WTC11 (cell line): ENCODE measurements around the gene SRGAP1. TPM values are rescaled to one million over a fixed set of nuclear protein-coding genes. Genes with fewer than 3 reads are reported as not detected.

Source experiments
- ATAC-seq: fragments of 200-7000 bp; cut with Tn5 transposase; 2 replicates; pipeline ENCODE4 v1.10.0; 2021; ENCODE audit warnings: mild to moderate bottlenecking, moderate library complexity
- CTCF ChIA-PET: fragments of 300-600 bp; sonication (Branson Sonifier 250); formaldehyde crosslinking; loops from one replicate; lab custom pipeline; 2021; ENCODE audit warnings: antibody characterized with exemption; lab: Charles Lee
- POLR2A ChIA-PET: fragments of 350-600 bp; sonication (Branson Sonifier 250); formaldehyde crosslinking; loops from one replicate; lab custom pipeline; 2021; ENCODE audit warnings: antibody characterized with exemption; lab: Charles Lee
- DNase-seq: peaks from one replicate; pipeline ENCODE4 v3.0.0; 2021; ENCODE audit warnings: low spot score
- H3K27ac Mint-ChIP-seq: 2 replicates; pipeline ENCODE4 v1.8.0; 2021; ENCODE audit warnings: mixed read lengths
- H3K27me3 Mint-ChIP-seq: 2 replicates; pipeline ENCODE4 v1.8.0; 2021; ENCODE audit warnings: low read depth, mild to moderate bottlenecking, moderate library complexity, mixed read lengths
- H3K36me3 Mint-ChIP-seq: 2 replicates; pipeline ENCODE4 v1.8.0; 2021; ENCODE audit warnings: mixed read lengths
- H3K4me1 Mint-ChIP-seq: 2 replicates; pipeline ENCODE4 v1.8.0; 2022; ENCODE audit warnings: mixed read lengths
- H3K4me3 Mint-ChIP-seq: 2 replicates; pipeline ENCODE4 v1.8.0; 2021; ENCODE audit warnings: mild to moderate bottlenecking, moderate library complexity, mixed read lengths
- H3K9me3 Mint-ChIP-seq: 2 replicates; pipeline ENCODE4 v1.8.0; 2021; ENCODE audit warnings: mixed read lengths
- ATF1 ChIP-seq: sonication (generic); formaldehyde crosslinking; IDR thresholded peaks from 2 replicates; pipeline ENCODE4 v1.8.1; 2023; ENCODE audit warnings: mild to moderate bottlenecking, moderate library complexity, missing genetic modification reagents
- ATF2 ChIP-seq: sonication (generic); formaldehyde crosslinking; IDR thresholded peaks from 2 replicates; pipeline ENCODE4 v1.8.1; 2022; ENCODE audit warnings: low read depth, missing genetic modification reagents, borderline replicate concordance
- ATF3 ChIP-seq: sonication (generic); formaldehyde crosslinking; conservative IDR thresholded peaks from 2 replicates; pipeline ENCODE4 v1.8.1; 2022; ENCODE audit warnings: mild to moderate bottlenecking, missing genetic modification reagents
- E2F1 ChIP-seq: sonication (generic); formaldehyde crosslinking; IDR thresholded peaks from 2 replicates; pipeline ENCODE4 v1.8.0; 2022; ENCODE audit warnings: mild to moderate bottlenecking, missing genetic modification reagents
- ERG ChIP-seq: fragments of 250-450 bp; sonication (Bioruptor Pico); IDR thresholded peaks from 2 replicates; pipeline ENCODE4 v1.8.0; 2021; ENCODE audit warnings: mild to moderate bottlenecking
- ETV6 ChIP-seq: sonication (generic); formaldehyde crosslinking; IDR thresholded peaks from 2 replicates; pipeline ENCODE4 v1.8.1; 2022; ENCODE audit warnings: mild to moderate bottlenecking, missing genetic modification reagents
- FOXJ3 ChIP-seq: sonication (generic); formaldehyde crosslinking; IDR thresholded peaks from 2 replicates; pipeline ENCODE4 v1.9.0; 2021; ENCODE audit warnings: missing genetic modification reagents, mild to moderate bottlenecking, borderline replicate concordance
- GABPB1 ChIP-seq: sonication (generic); formaldehyde crosslinking; IDR thresholded peaks from 2 replicates; pipeline ENCODE4 v1.8.1; 2023; ENCODE audit warnings: mild to moderate bottlenecking, missing genetic modification reagents
- JUN ChIP-seq: sonication (generic); formaldehyde crosslinking; IDR thresholded peaks from 2 replicates; pipeline ENCODE4 v1.8.0; 2023; ENCODE audit warnings: mild to moderate bottlenecking, missing genetic modification reagents
- MXD4 ChIP-seq: fragments of 250-450 bp; sonication (Bioruptor Pico); IDR thresholded peaks from 2 replicates; pipeline ENCODE4 v1.8.0; 2021; ENCODE audit warnings: mild to moderate bottlenecking, moderate library complexity, borderline replicate concordance
- MYBL2 ChIP-seq: sonication (generic); formaldehyde crosslinking; IDR thresholded peaks from 2 replicates; pipeline ENCODE4 v1.8.1; 2023; ENCODE audit warnings: mild to moderate bottlenecking, moderate library complexity, missing genetic modification reagents
- NFATC4 ChIP-seq: fragments of 250-450 bp; sonication (Bioruptor Pico); IDR thresholded peaks from 2 replicates; pipeline ENCODE4 v1.9.0; 2021; ENCODE audit warnings: mild to moderate bottlenecking
- NFE2L1 ChIP-seq: sonication (generic); formaldehyde crosslinking; IDR thresholded peaks from 2 replicates; pipeline ENCODE4 v1.8.1; 2023; ENCODE audit warnings: missing genetic modification reagents
- NR1H2 ChIP-seq: sonication (generic); formaldehyde crosslinking; IDR thresholded peaks from 2 replicates; pipeline ENCODE4 v1.9.0; 2021; ENCODE audit warnings: mild to moderate bottlenecking, moderate library complexity, missing genetic modification reagents
- PRRX2 ChIP-seq: fragments of 250-450 bp; sonication (Bioruptor Pico); IDR thresholded peaks from 2 replicates; pipeline ENCODE4 v1.8.0; 2021; ENCODE audit warnings: mild to moderate bottlenecking
- RELA ChIP-seq: sonication (generic); formaldehyde crosslinking; IDR thresholded peaks from 2 replicates; pipeline ENCODE4 v1.8.1; 2022; ENCODE audit warnings: missing genetic modification reagents, mild to moderate bottlenecking, borderline replicate concordance
- RORB ChIP-seq: fragments of 250-450 bp; sonication (Bioruptor Pico); IDR thresholded peaks from 2 replicates; pipeline ENCODE4 v1.9.0; 2021; ENCODE audit warnings: mild to moderate bottlenecking
- SP1 ChIP-seq: sonication (generic); formaldehyde crosslinking; conservative IDR thresholded peaks from 2 replicates; pipeline ENCODE4 v1.8.1; 2022; ENCODE audit warnings: missing genetic modification reagents
- STAT6 ChIP-seq: sonication (generic); formaldehyde crosslinking; conservative IDR thresholded peaks from 2 replicates; pipeline ENCODE4 v1.8.1; 2023; ENCODE audit warnings: mild to moderate bottlenecking, low read depth, missing genetic modification reagents, moderate library complexity
- TEAD4 ChIP-seq: sonication (generic); formaldehyde crosslinking; IDR thresholded peaks from 2 replicates; pipeline ENCODE4 v1.8.0; 2022; ENCODE audit warnings: mild to moderate bottlenecking, missing genetic modification reagents
- ZBTB21 ChIP-seq: sonication (generic); formaldehyde crosslinking; IDR thresholded peaks from 2 replicates; pipeline ENCODE4 v1.8.1; 2023; ENCODE audit warnings: mild to moderate bottlenecking, missing genetic modification reagents, borderline replicate concordance
- ZMAT4 ChIP-seq: fragments of 250-450 bp; sonication (Bioruptor Pico); IDR thresholded peaks from 2 replicates; pipeline ENCODE4 v1.9.0; 2021; ENCODE audit warnings: mild to moderate bottlenecking
- ZNF263 ChIP-seq: sonication (generic); formaldehyde crosslinking; IDR thresholded peaks from 2 replicates; pipeline ENCODE4 v1.8.1; 2022; ENCODE audit warnings: low read depth, mild to moderate bottlenecking, moderate library complexity, missing genetic modification reagents
- ZNF416 ChIP-seq: fragments of 250-450 bp; sonication (Bioruptor Pico); IDR thresholded peaks from 2 replicates; pipeline ENCODE4 v1.9.0; 2021; ENCODE audit warnings: mild to moderate bottlenecking, inconsistent platforms
- ZNF671 ChIP-seq: fragments of 250-450 bp; sonication (Bioruptor Pico); IDR thresholded peaks from 2 replicates; pipeline ENCODE4 v1.8.0; 2021; ENCODE audit warnings: mild to moderate bottlenecking
- ZSCAN18 ChIP-seq: fragments of 250-450 bp; sonication (Bioruptor Pico); IDR thresholded peaks from 2 replicates; pipeline ENCODE4 v2.1.2; 2022; ENCODE audit warnings: mild to moderate bottlenecking, moderate library complexity
- total RNA-seq: library from RNA; stranded (reverse); gene quantifications from 3 replicates; pipeline ENCODE4 v1.2.3, GENCODE V29; 2021

The SRGAP1 gene
- total RNA-seq, 1 experiment from 2014 or later: 10.3 TPM

- DNase-seq (no peak), ATAC-seq (no peak)
- H3K4me3 Mint-ChIP-seq: no peak overlapping the region
- H3K4me1 Mint-ChIP-seq: peaks cover 20% of the 10 kb centered on the region
- POLR2A ChIA-PET: no interaction called here
- no peaks in the 10 kb centered on the region for H3K9me3 Mint-ChIP-seq
- CTCF ChIA-PET: no interaction called here
- no peaks in the 10 kb centered on the region for H3K27me3 Mint-ChIP-seq
- no peak overlapping the region for H3K27ac Mint-ChIP-seq
- TF ChIP-seq ZMAT4 (CRISPR knock-in tag) (no peak), SP1 (CRISPR knock-in tag) (no peak), TEAD4 (CRISPR knock-in tag) (no peak), ZSCAN18 (CRISPR knock-in tag) (no peak), GABPB1 (CRISPR knock-in tag) (no peak), ETV6 (CRISPR knock-in tag) (no peak), ATF3 (CRISPR knock-in tag) (no peak), PRRX2 (CRISPR knock-in tag) (no peak)
- 0 out of 2 replicates have a peak, but pooled peaks cover 2% of the 10 kb centered on the region for H3K36me3 Mint-ChIP-seq
Observed at GRCh38 chr12:63985456-63985855, 141.0 kb downstream of the SRGAP1 start.

GRCh38 chr12:63985945-63986344 is 141.4 kb downstream of the SRGAP1 start:
- no peaks in the 10 kb centered on the region for H3K27me3 Mint-ChIP-seq
- H3K9me3 Mint-ChIP-seq: no peaks in the 10 kb centered on the region
- CTCF ChIA-PET: no interaction called here
- POLR2A ChIA-PET: no interaction called here
- DNase-seq: no peak
- 0 out of 2 replicates have a peak, but pooled peaks cover 2% of the 10 kb centered on the region for H3K36me3 Mint-ChIP-seq
- H3K4me1 Mint-ChIP-seq: peaks cover 20% of the 10 kb centered on the region
- no peak for TF ChIP-seq ZNF416 (CRISPR knock-in tag)
- no peak for TF ChIP-seq ATF2 (CRISPR knock-in tag)
- no peak for TF ChIP-seq ZBTB21 (CRISPR knock-in tag)
- no peak for TF ChIP-seq ETV6 (CRISPR knock-in tag)
- TF ChIP-seq ATF1 (CRISPR knock-in tag): no peak
- no peak for TF ChIP-seq RELA (CRISPR knock-in tag)
- no peak for TF ChIP-seq NFE2L1 (CRISPR knock-in tag)
- TF ChIP-seq ATF3 (CRISPR knock-in tag): no peak
- TF ChIP-seq MYBL2 (CRISPR knock-in tag): no peak
- TF ChIP-seq JUN: no peak
- no peak for TF ChIP-seq NFATC4
- H3K4me3 Mint-ChIP-seq: no peak overlapping the region
- H3K27ac Mint-ChIP-seq: no peak overlapping the region
- no peak for ATAC-seq

GRCh38 chr12:63989301-63989845 is 144.9 kb downstream of the SRGAP1 start:
- Mint-ChIP-seq H3K9me3 (no peaks in the 10 kb centered on the region), H3K4me1 (peaks cover 18% of the 10 kb centered on the region), H3K27me3 (no peaks in the 10 kb centered on the region), H3K27ac (no peak overlapping the region), H3K36me3 (0 out of 2 replicates have a peak, but pooled peaks cover 2% of the 10 kb centered on the region), H3K4me3 (no peak overlapping the region)
- DNase-seq: no peak
- ChIA-PET CTCF (no interaction called here), POLR2A (no interaction called here)
- no peak for ATAC-seq
- TF ChIP-seq ZNF671 (CRISPR knock-in tag): no peak
- no peak for TF ChIP-seq STAT6 (CRISPR knock-in tag)
- TF ChIP-seq ZNF263 (CRISPR knock-in tag): no peak
- no peak for TF ChIP-seq MXD4 (CRISPR knock-in tag)
- TF ChIP-seq NR1H2: no peak
- TF ChIP-seq FOXJ3: no peak
- TF ChIP-seq RORB (CRISPR knock-in tag): no peak
- TF ChIP-seq E2F1 (CRISPR knock-in tag): no peak
- TF ChIP-seq ERG: no peak
